Occipital lobe (tissue), 2 donors: Measurements from ENCODE around the gene NMUR2. TPM values are rescaled to one million over a fixed set of nuclear protein-coding genes. Genes with fewer than 3 reads are reported as not detected.

ENCODE experiments used
- DNase-seq: peaks from one replicate; lab custom pipeline; 2025; lab: John Stamatoyannopoulos, UW
- total RNA-seq: library from RNA; depleted of rRNA; stranded (reverse); fragments of >200 nt; gene quantifications from one replicate; pipeline ENCODE4 v1.2.3, GENCODE V29; 2014

NMUR2 gene, protein sequence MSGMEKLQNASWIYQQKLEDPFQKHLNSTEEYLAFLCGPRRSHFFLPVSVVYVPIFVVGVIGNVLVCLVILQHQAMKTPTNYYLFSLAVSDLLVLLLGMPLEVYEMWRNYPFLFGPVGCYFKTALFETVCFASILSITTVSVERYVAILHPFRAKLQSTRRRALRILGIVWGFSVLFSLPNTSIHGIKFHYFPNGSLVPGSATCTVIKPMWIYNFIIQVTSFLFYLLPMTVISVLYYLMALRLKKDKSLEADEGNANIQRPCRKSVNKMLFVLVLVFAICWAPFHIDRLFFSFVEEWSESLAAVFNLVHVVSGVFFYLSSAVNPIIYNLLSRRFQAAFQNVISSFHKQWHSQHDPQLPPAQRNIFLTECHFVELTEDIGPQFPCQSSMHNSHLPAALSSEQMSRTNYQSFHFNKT
- not detected for total RNA-seq

- no peak for DNase-seq
Observed at GRCh38 chr5:152405145-152405544, at the start of gene NMUR2. Gene NMUR2 (minus strand): TSS chr5:152405279. CDS start chr5:152405113, 166 bp downstream.

- DNase-seq, result no peak
Observed at GRCh38 chr5:152443935-152444334, 38.9 kb upstream of the NMUR2 start.

- DNase-seq, result no peak
Observed at GRCh38 chr5:152439791-152440190, 34.7 kb upstream of the NMUR2 start.

GRCh38 chr5:152437866-152438265, 32.8 kb upstream of the NMUR2 start:
- no peak for DNase-seq

GRCh38 chr5:152427721-152428120, 22.6 kb upstream of the NMUR2 start:
- no peak for DNase-seq

DNA sequence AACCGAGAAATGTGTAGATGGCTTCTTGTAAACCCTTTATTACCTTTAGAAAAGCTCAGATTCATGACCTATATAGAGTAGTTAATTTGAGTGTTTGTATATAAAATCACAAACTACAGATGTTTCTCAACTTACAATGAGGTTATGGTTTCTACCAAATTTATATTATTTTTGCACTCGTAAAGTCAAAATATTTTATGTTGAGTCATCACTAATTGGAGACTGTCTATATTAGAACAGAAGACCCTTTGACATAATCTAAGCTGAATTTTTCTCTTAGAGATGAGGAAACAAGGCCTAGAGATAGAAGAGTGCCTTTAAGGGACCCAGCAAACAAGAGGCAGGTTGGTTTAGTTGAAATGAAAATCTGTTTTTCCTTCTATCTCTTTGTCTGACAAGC, 20.0 kb upstream of the NMUR2 start:
- no peak for DNase-seq

DNA sequence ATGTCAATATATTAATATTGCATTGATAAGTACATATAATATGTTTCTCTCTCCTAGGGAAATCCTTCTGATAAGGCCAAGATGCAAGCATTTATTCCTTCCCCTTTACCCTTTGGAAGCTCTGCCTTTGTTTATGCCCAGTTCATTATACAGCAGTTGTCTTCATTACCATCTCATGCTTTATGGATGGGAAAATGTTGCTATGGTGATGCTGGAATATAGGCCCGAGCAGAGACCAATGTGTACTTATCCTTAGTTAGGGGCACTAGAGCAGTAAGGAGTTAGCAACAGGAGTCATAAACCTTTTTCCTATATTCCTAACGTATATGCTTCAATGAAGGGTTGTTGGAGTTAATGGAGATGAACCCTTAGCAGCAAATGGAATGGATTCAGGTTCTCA, 19.4 kb upstream of the NMUR2 start:
- DNase-seq, result no peak

- DNase-seq, result no peak
Observed at GRCh38 chr5:152422081-152422480, 17.0 kb upstream of the NMUR2 start.

GRCh38 chr5:152412129-152412528, 7.0 kb upstream of the NMUR2 start:
- DNase-seq, result no peak

- no peak for DNase-seq
Observed at GRCh38 chr5:152406082-152406481, 1.0 kb upstream of the NMUR2 start.

GRCh38 chr5:152404494-152404893, 585 bp downstream of the NMUR2 start:
- DNase-seq, result no peak

- DNase-seq, result no peak
Observed at GRCh38 chr5:152403046-152403445, 2.0 kb downstream of the NMUR2 start.

GRCh38 chr5:152400846-152401245, 4.2 kb downstream of the NMUR2 start:
- DNase-seq, result no peak

DNA sequence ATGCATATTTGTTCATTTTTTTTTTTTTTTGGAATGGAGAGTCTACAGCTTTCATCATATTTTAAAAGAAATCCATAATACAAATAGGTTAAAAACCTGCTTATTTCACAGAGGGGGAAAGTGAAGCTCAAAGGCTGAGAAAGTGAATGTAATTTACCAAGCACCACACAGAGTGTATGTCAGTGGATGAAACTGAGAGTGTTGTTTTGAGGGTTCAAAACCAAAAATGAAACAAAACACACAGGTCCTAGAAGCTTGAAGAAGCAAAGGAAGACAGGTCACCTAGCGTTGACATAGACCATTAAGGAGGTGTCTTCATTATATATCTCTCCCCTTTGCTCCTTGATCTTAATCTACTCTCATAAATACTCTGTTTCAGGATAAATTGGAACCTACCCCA, 7.5 kb downstream of the NMUR2 start:
- DNase-seq, result no peak

GRCh38 chr5:152393441-152393840, 11.6 kb downstream of the NMUR2 start:
- DNase-seq, result no peak

GRCh38 chr5:152389208-152389849, 15.8 kb downstream of the NMUR2 start:
- DNase-seq, result no peak

- DNase-seq, result no peak
Observed at GRCh38 chr5:152388610-152389009, 16.5 kb downstream of the NMUR2 start.

DNA sequence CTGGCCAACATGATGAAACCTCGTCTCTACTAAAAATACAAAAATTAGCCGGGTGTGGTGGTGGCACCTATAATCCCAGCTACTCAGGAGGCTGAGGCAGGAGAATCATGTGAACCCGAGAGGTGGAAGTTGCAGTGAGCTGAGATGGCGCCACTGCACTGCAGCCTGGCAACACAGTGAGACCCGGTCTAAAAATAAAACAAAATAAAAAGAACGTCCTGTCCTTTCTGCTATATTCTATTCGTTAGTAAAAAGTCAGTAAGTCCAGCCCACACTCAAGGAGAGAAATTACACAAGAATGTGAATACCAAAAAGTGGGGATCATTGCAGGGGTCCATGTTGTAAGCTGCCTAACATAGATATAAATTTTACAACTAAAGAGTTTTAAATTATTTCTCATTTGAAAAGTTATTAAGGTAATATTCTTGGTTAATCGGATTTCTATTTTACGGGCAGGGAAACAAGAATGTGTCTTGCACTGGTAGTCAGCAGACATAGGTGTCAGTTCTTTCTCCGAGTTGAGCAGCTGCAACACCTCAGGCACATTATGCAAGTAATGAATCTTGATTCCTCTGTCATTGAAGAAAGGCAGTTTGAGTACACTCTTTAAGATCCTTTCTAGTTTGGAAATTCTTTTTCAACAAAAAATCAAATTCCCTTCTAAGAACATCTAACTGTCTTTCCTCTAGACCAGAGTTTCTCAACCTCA, 24.5 kb downstream of the NMUR2 start:
- DNase-seq, result no peak

- DNase-seq, result no peak
Observed at GRCh38 chr5:152379331-152379730, 25.7 kb downstream of the NMUR2 start.

DNA sequence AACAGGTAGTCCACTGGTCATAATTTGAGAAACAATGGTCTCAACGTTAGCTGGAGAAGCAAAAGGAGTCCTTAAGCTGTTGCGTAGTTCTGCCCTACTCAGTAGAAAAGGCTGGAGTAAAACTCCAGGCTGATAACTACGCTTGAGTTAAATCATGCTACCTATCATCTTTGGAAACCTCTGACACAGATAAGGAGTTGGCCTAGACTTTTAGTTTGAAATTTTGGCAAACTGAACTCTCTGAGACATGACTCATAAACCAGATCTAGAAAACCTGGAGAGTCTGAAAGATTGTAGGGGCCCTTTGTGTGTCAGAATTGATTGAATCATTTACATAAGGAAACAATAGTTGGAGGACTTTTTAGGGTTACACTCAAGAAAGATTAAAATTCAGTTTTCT, 26.3 kb downstream of the NMUR2 start:
- no peak for DNase-seq

DNA sequence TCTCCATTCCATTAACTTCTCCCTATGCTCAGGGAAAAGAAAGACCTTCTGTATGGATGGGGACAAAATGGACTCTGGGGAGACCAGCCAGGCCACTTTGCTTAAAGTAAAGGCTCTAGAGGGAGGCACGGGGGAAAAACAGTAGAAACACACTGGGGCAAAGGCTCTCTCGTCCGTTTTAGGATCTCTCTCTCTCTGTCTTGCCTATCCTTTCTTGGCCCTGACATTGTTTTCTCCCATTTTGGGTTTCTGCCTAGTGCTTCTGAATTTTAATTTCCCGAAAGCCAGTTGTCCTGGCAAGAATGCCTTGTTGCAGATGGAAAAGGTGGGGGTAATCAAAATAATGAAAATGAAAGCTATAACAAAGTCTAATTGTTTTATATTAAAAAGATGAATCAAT, 28.2 kb downstream of the NMUR2 start:
- no peak for DNase-seq

DNA sequence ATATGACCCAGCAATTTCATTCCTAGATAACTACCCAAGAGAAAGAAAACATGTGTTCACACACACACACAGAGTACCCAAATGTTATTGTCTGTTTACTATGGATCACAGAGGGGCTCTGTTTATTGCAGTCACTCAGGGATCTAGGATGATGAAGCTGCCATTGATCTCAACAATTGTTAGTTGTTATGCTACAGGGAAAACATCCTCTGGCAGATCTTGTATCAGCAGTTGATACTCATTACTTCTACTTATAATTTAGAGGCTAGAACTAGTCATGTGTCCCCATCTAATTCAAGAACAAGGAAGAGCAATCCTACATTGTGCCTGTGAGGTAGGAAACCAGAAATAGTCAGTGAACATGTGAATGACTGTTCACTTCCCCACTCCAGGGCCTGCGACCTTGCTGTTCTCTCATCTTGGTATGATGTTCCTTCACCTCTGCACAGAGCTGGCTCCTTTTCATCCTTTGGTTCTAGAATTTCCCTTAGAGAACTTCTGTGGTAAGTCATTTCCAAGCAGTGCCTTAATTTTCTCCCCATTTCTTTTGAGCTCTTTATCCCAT, 30.3 kb downstream of the NMUR2 start:
- DNase-seq, result no peak
